Measurements from ENCODE around the gene LRRC4C. TPM values are rescaled to one million over a fixed set of nuclear protein-coding genes. Genes with fewer than 3 reads are reported as not detected.

LRRC4C gene
- total RNA-seq, 1 experiment from 2014 or later: 0.72 TPM

- Mint-ChIP-seq H3K4me3 (no peak overlapping the region), H3K4me1 (peaks cover 4% of the 10 kb centered on the region), H3K36me3 (no peaks in the 10 kb centered on the region), H3K27ac (no peak overlapping the region), H3K9me3 (peaks cover 1% of the 10 kb centered on the region), H3K27me3 (ENCODE audit: low read depth) (no peaks in the 10 kb centered on the region)
- no peak for DNase-seq (ENCODE audit: low spot score)
- POLR2A ChIA-PET: no interaction called here
- TF ChIP-seq, protein P1, sequence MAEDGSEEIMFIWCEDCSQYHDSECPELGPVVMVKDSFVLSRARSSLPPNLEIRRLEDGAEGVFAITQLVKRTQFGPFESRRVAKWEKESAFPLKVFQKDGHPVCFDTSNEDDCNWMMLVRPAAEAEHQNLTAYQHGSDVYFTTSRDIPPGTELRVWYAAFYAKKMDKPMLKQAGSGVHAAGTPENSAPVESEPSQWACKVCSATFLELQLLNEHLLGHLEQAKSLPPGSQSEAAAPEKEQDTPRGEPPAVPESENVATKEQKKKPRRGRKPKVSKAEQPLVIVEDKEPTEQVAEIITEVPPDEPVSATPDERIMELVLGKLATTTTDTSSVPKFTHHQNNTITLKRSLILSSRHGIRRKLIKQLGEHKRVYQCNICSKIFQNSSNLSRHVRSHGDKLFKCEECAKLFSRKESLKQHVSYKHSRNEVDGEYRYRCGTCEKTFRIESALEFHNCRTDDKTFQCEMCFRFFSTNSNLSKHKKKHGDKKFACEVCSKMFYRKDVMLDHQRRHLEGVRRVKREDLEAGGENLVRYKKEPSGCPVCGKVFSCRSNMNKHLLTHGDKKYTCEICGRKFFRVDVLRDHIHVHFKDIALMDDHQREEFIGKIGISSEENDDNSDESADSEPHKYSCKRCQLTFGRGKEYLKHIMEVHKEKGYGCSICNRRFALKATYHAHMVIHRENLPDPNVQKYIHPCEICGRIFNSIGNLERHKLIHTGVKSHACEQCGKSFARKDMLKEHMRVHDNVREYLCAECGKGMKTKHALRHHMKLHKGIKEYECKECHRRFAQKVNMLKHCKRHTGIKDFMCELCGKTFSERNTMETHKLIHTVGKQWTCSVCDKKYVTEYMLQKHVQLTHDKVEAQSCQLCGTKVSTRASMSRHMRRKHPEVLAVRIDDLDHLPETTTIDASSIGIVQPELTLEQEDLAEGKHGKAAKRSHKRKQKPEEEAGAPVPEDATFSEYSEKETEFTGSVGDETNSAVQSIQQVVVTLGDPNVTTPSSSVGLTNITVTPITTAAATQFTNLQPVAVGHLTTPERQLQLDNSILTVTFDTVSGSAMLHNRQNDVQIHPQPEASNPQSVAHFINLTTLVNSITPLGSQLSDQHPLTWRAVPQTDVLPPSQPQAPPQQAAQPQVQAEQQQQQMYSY (CRISPR knock-in tag; IDR thresholded peaks at IDR 0.05): no peak
- no peak for TF ChIP-seq ZNF138 (CRISPR knock-in tag; conservative IDR thresholded peaks at IDR 0.05)
- TF ChIP-seq E2F4 (CRISPR knock-in tag; IDR thresholded peaks at IDR 0.05; ENCODE audit: borderline replicate concordance, low read depth): no peak
- TF ChIP-seq SOX15 (CRISPR knock-in tag; IDR thresholded peaks at IDR 0.05): no peak
- no peak for TF ChIP-seq AR (CRISPR knock-in tag; IDR thresholded peaks at IDR 0.05)
- no peak for TF ChIP-seq ATF2 (CRISPR knock-in tag; IDR thresholded peaks at IDR 0.05; ENCODE audit: borderline replicate concordance, low read depth)
- no peak for TF ChIP-seq ZBTB43 (CRISPR knock-in tag; IDR thresholded peaks at IDR 0.05)
- no peak for TF ChIP-seq ZNF396 (CRISPR knock-in tag; IDR thresholded peaks at IDR 0.05; ENCODE audit: borderline replicate concordance)
- TF ChIP-seq IRF2 (CRISPR knock-in tag; IDR thresholded peaks at IDR 0.05; ENCODE audit: borderline replicate concordance, low read depth): no peak
- no peak for TF ChIP-seq FOXP1 (CRISPR knock-in tag; IDR thresholded peaks at IDR 0.05; ENCODE audit: borderline replicate concordance)
- TF ChIP-seq NR1H2 (CRISPR knock-in tag; IDR thresholded peaks at IDR 0.05): no peak
- no peak for TF ChIP-seq TP53 (CRISPR knock-in tag; IDR thresholded peaks at IDR 0.05)
- TF ChIP-seq ZNF219 (CRISPR knock-in tag; IDR thresholded peaks at IDR 0.05; ENCODE audit: borderline replicate concordance): no peak
- TF ChIP-seq PRRX2 (CRISPR knock-in tag; IDR thresholded peaks at IDR 0.05): no peak
- no peak for TF ChIP-seq NR3C1 (CRISPR knock-in tag; conservative IDR thresholded peaks at IDR 0.05; ENCODE audit: low read depth)
- no peak for TF ChIP-seq CBFB (CRISPR knock-in tag; IDR thresholded peaks at IDR 0.05; ENCODE audit: low read depth)
- no peak for ATAC-seq
- CTCF ChIA-PET: no interaction called here
These were observed 326.4 kb downstream of the LRRC4C start for GRCh38 chr11:41133023-41133422.
